ENCODE data around the gene CCDC197.

DNA sequence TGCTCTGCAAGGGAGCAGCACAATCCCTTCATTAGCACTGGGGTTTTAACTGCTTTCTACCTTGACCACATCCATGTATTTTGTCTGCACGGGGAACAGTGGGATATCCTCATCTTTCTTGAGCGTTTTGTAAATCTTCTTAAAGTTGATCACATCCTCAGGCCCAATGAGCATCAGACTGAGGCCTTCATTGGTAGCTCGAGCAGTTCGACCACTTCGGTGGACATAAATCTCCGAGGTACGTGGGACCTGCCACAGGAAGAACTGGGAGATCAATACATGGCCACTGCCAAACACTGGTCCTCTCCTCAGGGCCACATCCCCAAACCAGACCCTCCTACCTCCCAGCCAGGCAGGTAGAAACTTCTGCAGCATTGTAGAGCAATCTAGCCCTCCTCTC, 57.8 kb downstream of the CCDC197 start:
- TF ChIP-seq CTCF (IDR thresholded peaks at IDR 0.05) = no peak
- TF ChIP-seq POLR2AphosphoS5 (IDR thresholded peaks at IDR 0.05) = no peak

Measured in sigmoid colon (tissue), 4 donors.